PC-3 (cell line): ENCODE results near the gene GSX1. TPM values are rescaled to one million over a fixed set of nuclear protein-coding genes. Genes with fewer than 3 reads are reported as not detected.

Experiments
- ATAC-seq: fragments of 200-7000 bp; cut with Tn5 transposase; 2 replicates; pipeline ENCODE4 v1.9.1; 2020; ENCODE audit warnings: mild to moderate bottlenecking, moderate library complexity
- BruUV-seq: library from RNA; stranded (reverse); fragments of 400-500 nt; replicated peaks from 2 replicates; lab custom pipeline; 2021; lab: Mats Ljungman, UMichigan
- CTCF ChIA-PET: fragments of 300-600 bp; sonication (Branson Sonifier 250); formaldehyde crosslinking; loops from one replicate; lab custom pipeline; 2022; ENCODE audit warnings: antibody characterized with exemption; lab: Charles Lee
- POLR2A ChIA-PET: fragments of 300-600 bp; sonication (Branson Sonifier 250); formaldehyde crosslinking; loops from one replicate; lab custom pipeline; 2022; ENCODE audit warnings: antibody characterized with exemption; ENCODE audit not compliant: unreplicated experiment; lab: Charles Lee
- DNase-seq: peaks from one replicate; pipeline ENCODE4 v3.0.0-alpha.2; 2015
- H2AFZ ChIP-seq: fragments of 300-600 bp; sonication (generic); 2 replicates; pipeline ENCODE4 v1.6.0; 2016; ENCODE audit warnings: antibody characterized with exemption, low read length
- H3F3A ChIP-seq: fragments of 300-600 bp; sonication (generic); one replicate; pipeline ENCODE4 v1.6.0; 2017; ENCODE audit warnings: antibody characterized with exemption, low read length, control low read depth, mild to moderate bottlenecking; ENCODE audit not compliant: unreplicated experiment
- H3K27ac ChIP-seq: fragments of 300-600 bp; sonication (generic); 2 replicates; pipeline ENCODE4 v1.5.1; 2016; ENCODE audit warnings: mild to moderate bottlenecking, low read length
- H3K27me3 ChIP-seq: fragments of 300-600 bp; sonication (generic); 2 replicates; pipeline ENCODE4 v1.6.1; 2016; ENCODE audit warnings: low read length, mixed read lengths
- H3K36me3 ChIP-seq: fragments of 300-600 bp; sonication (generic); 2 replicates; pipeline ENCODE4 v1.6.1; 2016; ENCODE audit warnings: low read depth, mixed run types, low read length, mixed read lengths
- H3K4me1 ChIP-seq: fragments of 300-600 bp; sonication (generic); 2 replicates; pipeline ENCODE4 v1.5.1; 2016; ENCODE audit warnings: low read length; ENCODE audit not compliant: insufficient read depth
- H3K4me2 ChIP-seq: fragments of 300-600 bp; sonication (generic); 2 replicates; pipeline ENCODE4 v1.6.0; 2016; ENCODE audit warnings: low read length
- H3K4me3 ChIP-seq: fragments of 300-600 bp; sonication (generic); 2 replicates; pipeline ENCODE4 v1.5.1; 2016; ENCODE audit warnings: mild to moderate bottlenecking, low read length, mixed read lengths
- H3K79me2 ChIP-seq: fragments of 300-600 bp; sonication (generic); 2 replicates; pipeline ENCODE4 v1.6.1; 2017; ENCODE audit warnings: low read length, mixed read lengths
- H3K9ac ChIP-seq: fragments of 300-600 bp; sonication (generic); 2 replicates; pipeline ENCODE4 v1.6.0; 2016; ENCODE audit warnings: mild to moderate bottlenecking, low read length
- H3K9me2 ChIP-seq: fragments of 300-600 bp; sonication (generic); replicated peaks from 2 replicates; pipeline ENCODE4 v1.6.1; 2016; ENCODE audit warnings: mixed run types, low read length, mixed read lengths
- H3K9me3 ChIP-seq: fragments of 300-600 bp; sonication (generic); 2 replicates; pipeline ENCODE4 v1.6.1; 2016; ENCODE audit warnings: low read length, mixed read lengths
- H4K20me1 ChIP-seq: fragments of 300-600 bp; sonication (generic); 2 replicates; pipeline ENCODE4 v1.6.1; 2016; ENCODE audit warnings: low read length, mixed read lengths
- CTCF ChIP-seq: fragments of 300-600 bp; sonication (generic); conservative IDR thresholded peaks from 2 replicates; pipeline ENCODE4 v1.5.1; 2017; ENCODE audit warnings: antibody characterized with exemption, low read depth, mild to moderate bottlenecking, low read length
- EZH2 ChIP-seq: fragments of 300-600 bp; sonication (generic); IDR thresholded peaks from one replicate; pipeline ENCODE4 v1.6.1; 2017; ENCODE audit warnings: antibody characterized with exemption, mild to moderate bottlenecking, low read length; ENCODE audit not compliant: unreplicated experiment
- EZH2phosphoT487 ChIP-seq: fragments of 300-600 bp; sonication (generic); IDR thresholded peaks from 2 replicates; pipeline ENCODE4 v1.6.1; 2018; ENCODE audit warnings: mild to moderate bottlenecking, antibody characterized with exemption, low read length, borderline replicate concordance
- intact Hi-C: fragments of 100-400 bp; cut with micrococcal nuclease; formaldehyde crosslinking; loops from 2 replicates; pipeline ENCODE4 v1.9.0; 2023
- total RNA-seq: library from RNA; depleted of rRNA; stranded (reverse); fragments of >200 nt; gene quantifications from 2 replicates; pipeline ENCODE4 v1.2.3, GENCODE V29; 2014

The GSX1 gene
- total RNA-seq, 1 experiment from 2014 or later = not detected

- BruUV-seq = no TSS peak
- POLR2A ChIA-PET = no interaction called here
- CTCF ChIA-PET = no interaction called here
- Histone ChIP-seq H3K9me3 (no peaks in the 10 kb centered on the region), H3K4me3 (peak overlapping the region; percentile 35; the same call in 1 of the 2 replicates), H4K20me1 (no peaks in the 10 kb centered on the region), H3K9ac (no peak overlapping the region), H2AFZ (peak overlapping the region; percentile 53; the same call in 1 of the 2 replicates), H3K4me1 (no peaks in the 10 kb centered on the region), H3F3A (no peaks in the 10 kb centered on the region), H3K36me3 (no peaks in the 10 kb centered on the region), H3K27me3 (peaks cover 49% of the 10 kb centered on the region), H3K9me2 (no peaks in the 10 kb centered on the region), H3K4me2 (peak overlapping the region; percentile 62; the same call in 1 of the 2 replicates), H3K27ac (no peak overlapping the region), H3K79me2 (no peaks in the 10 kb centered on the region)
- peak; percentile 63 for ATAC-seq
- intact Hi-C loops = no loop called here
- peak; percentile 32 for DNase-seq
- TF ChIP-seq EZH2 (no peak), CTCF (peak; percentile 33; the same call in 1 of the 2 replicates)
These were observed 4.9 kb downstream of the GSX1 start for GRCh38 chr13:27797228-27797624.

DNA sequence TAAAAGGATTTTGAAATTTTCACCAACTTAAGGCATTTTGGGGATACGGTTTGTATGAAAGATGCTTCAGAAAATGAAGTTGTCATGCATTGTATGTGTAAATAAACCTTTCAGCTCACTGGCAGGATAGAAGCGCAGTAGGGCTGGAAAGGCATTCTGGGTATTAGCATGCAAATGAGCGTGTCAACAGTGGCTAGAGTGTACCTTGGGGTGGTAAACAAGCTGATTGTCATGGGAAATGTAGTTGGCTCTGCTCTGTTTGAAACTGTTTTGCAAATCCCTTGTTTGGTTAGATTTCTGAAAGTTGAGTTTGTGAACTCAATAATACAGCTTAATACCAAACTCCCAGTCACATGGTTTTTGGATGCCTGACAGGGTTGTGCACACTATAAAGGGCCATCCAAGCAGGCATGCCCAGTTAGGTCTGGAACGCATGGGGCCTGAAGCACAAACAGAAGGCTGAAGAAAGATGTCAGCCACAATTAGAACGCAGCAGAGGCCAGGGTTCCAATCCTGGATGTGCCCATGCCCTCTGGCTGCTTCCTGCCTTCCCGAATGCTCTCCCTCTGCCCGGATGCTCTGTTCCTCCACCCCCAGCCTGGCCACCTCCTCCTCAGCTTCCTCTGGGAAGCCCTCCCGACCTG, 14.6 kb downstream of the GSX1 start:
- Histone ChIP-seq H4K20me1 (no peaks in the 10 kb centered on the region), H3K9me2 (no peaks in the 10 kb centered on the region), H3K4me3 (no peak overlapping the region), H3K4me2 (no peak overlapping the region), H3K27ac (no peak overlapping the region), H3K79me2 (no peaks in the 10 kb centered on the region), H3K9ac (no peak overlapping the region), H3K36me3 (no peaks in the 10 kb centered on the region), H3K27me3 (peaks cover 10% of the 10 kb centered on the region; the same call in 1 of the 2 replicates), H3F3A (no peaks in the 10 kb centered on the region), H2AFZ (no peak overlapping the region), H3K9me3 (no peaks in the 10 kb centered on the region), H3K4me1 (peaks cover 28% of the 10 kb centered on the region)
- no peak for DNase-seq
- BruUV-seq = no TSS peak
- TF ChIP-seq EZH2phosphoT487 (no peak), CTCF (no peak), EZH2 (no peak)
- intact Hi-C loops = no loop called here
- ChIA-PET POLR2A (no interaction called here), CTCF (no interaction called here)
- ATAC-seq = no peak
